K562 (cell line): ENCODE data around the gene AQP1. TPM values are rescaled to one million over a fixed set of nuclear protein-coding genes. Genes with fewer than 3 reads are reported as not detected.

Source experiments
- ATAC-seq: fragments of 200-7000 bp; cut with Tn5 transposase; 3 replicates; pipeline ENCODE4 v1.9.1; 2020; ENCODE audit warnings: moderate library complexity
- BruUV-seq: library from RNA; stranded (reverse); fragments of 400-500 nt; replicated peaks from 2 replicates; lab custom pipeline; 2021; lab: Mats Ljungman, UMichigan
- CTCF ChIA-PET: fragments of 300-600 bp; formaldehyde crosslinking; extraction: SDS; loops from one replicate; lab custom pipeline; 2021; ENCODE audit warnings: low intra/inter-chr PET ratio; lab: Yijun Ruan, JAX
- POLR2A ChIA-PET: fragments of 300-600, 350-650 bp; sonication (Branson Sonifier 250); formaldehyde crosslinking; extraction: SDS; loops from one replicate; lab custom pipeline; 2021; ENCODE audit warnings: antibody characterized with exemption, inconsistent platforms; lab: Yijun Ruan, JAX
- DNase-seq, 4 experiments: peaks; one replicate each; pipeline versions ENCODE4 v3.0.0 to v3.0.0-alpha.2; 2011 to 2018; ENCODE audit warnings: low spot score in 3 of 4, mixed read lengths in 3 of 4; ENCODE audit errors: extremely low read depth in 1 of 4
- FAIRE-seq: peaks from 2 replicates; lab custom pipeline; 2011; peaks lifted over from hg19 to GRCh38; lab: Jason Lieb, UNC
- H2AFZ ChIP-seq: 2 replicates; pipeline ENCODE4 v1.6.0; 2011; ENCODE audit warnings: low read depth, low read length, control low read depth, inconsistent platforms
- H3K27ac ChIP-seq: fragments of 200-600 bp; 3 replicates; pipeline ENCODE4 v1.8.0; 2011; ENCODE audit warnings: low read depth, mild to moderate bottlenecking, control low read depth, inconsistent platforms, low read length, moderate library complexity, mixed read lengths; ENCODE audit errors: extremely low read depth
- H3K27me3 ChIP-seq, 2 experiments: fragments of 300-600 bp in 1 of 2; 2 replicates in 1 of 2; 3 replicates in 1 of 2; pipeline versions ENCODE4 v1.6.0 to v1.8.0; 2011; ENCODE audit warnings: inconsistent platforms in 2 of 2, low read length in 2 of 2, mild to moderate bottlenecking in 1 of 2, mixed read lengths in 1 of 2, moderate library complexity in 1 of 2; ENCODE audit not compliant: control insufficient read depth in 2 of 2, insufficient read depth in 2 of 2
- H3K36me3 ChIP-seq: fragments of 300-600 bp; 3 replicates; pipeline ENCODE4 v1.8.0; 2011; ENCODE audit warnings: mild to moderate bottlenecking, low read length, inconsistent platforms; ENCODE audit not compliant: control insufficient read depth, insufficient read depth
- H3K4me1 ChIP-seq, 2 experiments: fragments of 200-600 bp in 1 of 2; replicated peaks in 1 of 2; 2 replicates in 1 of 2; 3 replicates in 1 of 2; pipeline versions ENCODE4 v1.5.1 to v1.8.0; 2011; ENCODE audit warnings: inconsistent platforms in 2 of 2, low read length in 2 of 2, mild to moderate bottlenecking in 1 of 2, mixed read lengths in 1 of 2, moderate library complexity in 1 of 2; ENCODE audit not compliant: control insufficient read depth in 2 of 2, insufficient read depth in 2 of 2
- H3K4me2 ChIP-seq: 2 replicates; pipeline ENCODE4 v1.6.1; 2011; ENCODE audit warnings: low read length, control low read depth, inconsistent platforms, mixed read lengths; ENCODE audit not compliant: insufficient read depth
- H3K4me3 ChIP-seq: fragments of 200-600 bp; sonication (generic), shearing (Covaris generic); 2 replicates; pipeline ENCODE4 v1.5.1; 2016; ENCODE audit warnings: control low read depth, inconsistent platforms
- H3K79me2 ChIP-seq: fragments of 200-600 bp; 3 replicates; pipeline ENCODE4 v1.8.0; 2011; ENCODE audit warnings: low read length, inconsistent platforms; ENCODE audit not compliant: control insufficient read depth, insufficient read depth
- H3K9ac ChIP-seq, 2 experiments: 2 replicates each; pipeline versions ENCODE4 v1.6.0 to v1.6.1; 2011; ENCODE audit warnings: low read depth in 2 of 2, low read length in 2 of 2, control low read depth in 1 of 2, inconsistent platforms in 1 of 2, mild to moderate bottlenecking in 1 of 2, mixed read lengths in 1 of 2; ENCODE audit not compliant: insufficient read depth in 1 of 2
- H3K9me1 ChIP-seq: one replicate; pipeline ENCODE4 v1.6.0; 2011; ENCODE audit warnings: inconsistent platforms, mild to moderate bottlenecking, low read length, moderate library complexity; ENCODE audit not compliant: control insufficient read depth, insufficient read depth
- H3K9me3 ChIP-seq: replicated peaks from 2 replicates; pipeline ENCODE4 v1.5.1; 2011; ENCODE audit warnings: low read depth, low read length, inconsistent platforms; ENCODE audit not compliant: control insufficient read depth, insufficient read depth
- H4K20me1 ChIP-seq: replicated peaks from 2 replicates; pipeline ENCODE4 v1.6.1; 2011; ENCODE audit warnings: low read length, inconsistent platforms, mixed read lengths; ENCODE audit not compliant: control insufficient read depth, insufficient read depth
- CBX2 ChIP-seq: fragments of 200-600 bp; sonication (generic); IDR thresholded peaks from one replicate; pipeline ENCODE4 v1.6.1; 2012; ENCODE audit warnings: mild to moderate bottlenecking, low read length, inconsistent platforms; ENCODE audit not compliant: insufficient read depth, poor library complexity, severe bottlenecking
- CTCF ChIP-seq, 3 experiments: IDR thresholded peaks in 2 of 3; conservative IDR thresholded peaks in 1 of 3; 2 replicates each; pipeline ENCODE4 v1.5.1; 2011 to 2012; ENCODE audit warnings: low read length in 3 of 3, mild to moderate bottlenecking in 3 of 3, control low read depth in 2 of 3, improper control_type of control experiment in 1 of 3, inconsistent platforms in 1 of 3, low read depth in 1 of 3, mixed read lengths in 1 of 3, moderate library complexity in 1 of 3; ENCODE audit not compliant: insufficient read depth in 2 of 3
- ESRRB ChIP-seq: fragments of 250-450 bp; sonication (Bioruptor Pico); IDR thresholded peaks from 2 replicates; pipeline ENCODE4 v1.5.0; 2020; ENCODE audit warnings: mild to moderate bottlenecking, moderate library complexity, borderline replicate concordance
- PYGO2 ChIP-seq: fragments of 450-650 bp; IDR thresholded peaks from 2 replicates; pipeline ENCODE4 v1.6.1; 2016; ENCODE audit warnings: mild to moderate bottlenecking, missing genetic modification characterization, moderate library complexity, missing compliant biosample characterization
- STAT6 ChIP-seq: sonication (generic); formaldehyde crosslinking; IDR thresholded peaks from 2 replicates; pipeline ENCODE4 v1.8.1; 2023; ENCODE audit warnings: mild to moderate bottlenecking, missing genetic modification reagents
- ZEB2 ChIP-seq: fragments of 450-650 bp; IDR thresholded peaks from 2 replicates; pipeline ENCODE4 v1.6.1; 2016
- WGBS: fragments of 100-300 bp; shearing (Covaris generic); methylation state at CpG from one replicate; pipeline ENCODE4 v1.1.6; 2016; ENCODE audit warnings: low coverage, mixed read lengths; ENCODE audit not compliant: insufficient coverage; ENCODE audit errors: missing lambda C conversion rate; 5-methylcytosine and 5-hydroxymethylcytosine counted together
- in situ Hi-C: fragments of 300-500 bp; cut with MboI; formaldehyde crosslinking; loops from 4 replicates; pipeline ENCODE4 v1.15.0; 2018; ENCODE audit warnings: inconsistent platforms, mixed read lengths
- intact Hi-C: fragments of 100-400 bp; cut with micrococcal nuclease; formaldehyde crosslinking; loops from 2 replicates; pipeline ENCODE4 v1.14.2; 2022
- polyA plus RNA-seq, 8 experiments: library from polyadenylated mRNA; depleted of rRNA in 4 of 8; stranded (reverse) in 5 of 8; unstranded in 3 of 8; fragments of >200 nt; fragmentation: Nextera tagmentation in 2 of 8; fragmentation: Illumina TruSeq in 1 of 8; extraction: Ambion mirVana in 2 of 8; extraction: Trizol in 1 of 8; gene quantifications; 2 replicates each; pipeline versions ENCODE4 v1.2.1 to v1.2.3, GENCODE V29; 2011 to 2014; ENCODE audit warnings: inconsistent platforms in 1 of 8, missing spikeins in 1 of 8
- total RNA-seq, 7 experiments: library from RNA; depleted of rRNA in 6 of 7; stranded (reverse); fragments of >200 nt in 6 of 7; fragmentation: Illumina TruSeq in 2 of 7; extraction: Trizol in 2 of 7; gene quantifications; 2 replicates each; pipeline versions ENCODE4 v1.2.1 to v1.2.3, GENCODE V29; 2011 to 2021; ENCODE audit warnings: low replicate concordance in 1 of 7
- TF ChIP-seq, protein P1 (sequence below): fragments of 450-650 bp; formaldehyde crosslinking; IDR thresholded peaks from 2 replicates; pipeline ENCODE4 v1.4.0; 2020; ENCODE audit warnings: mild to moderate bottlenecking, mixed read lengths
- TF ChIP-seq, protein P2 (sequence below): fragments of 250-450 bp; sonication (Bioruptor Pico); IDR thresholded peaks from 2 replicates; pipeline ENCODE4 v1.5.0; 2022; ENCODE audit warnings: mild to moderate bottlenecking

The AQP1 gene
- total and polyA plus RNA-seq, 9 of the 15 experiments (the other 6 are each of a cell fraction or from before 2014, with no cell fraction given): 0.18 to 12.6 (median 4.1) TPM

DNA sequence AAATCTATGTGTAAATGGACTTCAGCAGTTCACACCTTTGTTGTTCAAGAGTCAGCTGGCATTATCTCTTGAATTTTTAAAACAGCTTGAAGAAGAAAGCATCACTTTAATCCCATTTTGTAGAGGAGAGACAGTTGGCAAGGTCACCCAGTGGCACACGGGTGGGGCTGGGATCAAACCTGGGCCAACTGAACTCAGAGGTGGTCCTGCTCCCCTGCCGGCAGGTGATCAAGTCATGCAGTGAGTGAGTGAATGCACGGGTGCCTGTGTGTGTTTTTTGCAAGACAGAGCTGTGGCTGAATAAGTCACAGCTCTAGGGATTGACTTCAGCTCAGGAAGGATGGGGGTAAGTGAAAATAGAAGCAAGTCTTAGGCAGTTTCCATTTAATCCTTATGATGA lies 61.6 kb downstream of the AQP1 start:
- intact Hi-C loops: loop anchor here (10.0 kb wide), 1 partner anchor 78 kb away; no protein-coding TSS in a partner anchor
- H3K27ac ChIP-seq: no peak overlapping the region
- ATAC-seq: no peak
- FAIRE-seq: no peak
- no TSS peak for BruUV-seq
- no peak overlapping the region for H3K4me3 ChIP-seq
- H3K79me2 ChIP-seq: no peaks in the 10 kb centered on the region
- peaks cover 3 to 19% of the 10 kb centered on the region in 2 experiments; a peak in 4 of 5 replicates for H3K4me1 ChIP-seq
- H3K36me3 ChIP-seq: no peaks in the 10 kb centered on the region
- no peak overlapping the region for H3K9ac ChIP-seq
- ChIA-PET POLR2A (interaction anchor here (0.6 to 1.2 kb wide), 3 partner anchors 24 to 356 kb away, joined by 3 read pairs; no protein-coding TSS in a partner anchor), CTCF (no interaction called here)
- no peak overlapping the region for H2AFZ ChIP-seq
- H3K9me3 ChIP-seq: no peaks in the 10 kb centered on the region
- WGBS: 4% methylated on average over 3 of the region's 3 CpGs
- no peak for DNase-seq
- peaks cover 5 to 30% of the 10 kb centered on the region in 2 experiments; a peak in 3 of 5 replicates for H3K27me3 ChIP-seq
- H3K4me2 ChIP-seq: no peak overlapping the region
- H3K9me1 ChIP-seq: no peaks in the 10 kb centered on the region
- in situ Hi-C loops: loop anchor here (5.0 kb wide), 1 partner anchor 81 kb away; no protein-coding TSS in a partner anchor
- no peaks in the 10 kb centered on the region for H4K20me1 ChIP-seq
- TF ChIP-seq, protein P1, sequence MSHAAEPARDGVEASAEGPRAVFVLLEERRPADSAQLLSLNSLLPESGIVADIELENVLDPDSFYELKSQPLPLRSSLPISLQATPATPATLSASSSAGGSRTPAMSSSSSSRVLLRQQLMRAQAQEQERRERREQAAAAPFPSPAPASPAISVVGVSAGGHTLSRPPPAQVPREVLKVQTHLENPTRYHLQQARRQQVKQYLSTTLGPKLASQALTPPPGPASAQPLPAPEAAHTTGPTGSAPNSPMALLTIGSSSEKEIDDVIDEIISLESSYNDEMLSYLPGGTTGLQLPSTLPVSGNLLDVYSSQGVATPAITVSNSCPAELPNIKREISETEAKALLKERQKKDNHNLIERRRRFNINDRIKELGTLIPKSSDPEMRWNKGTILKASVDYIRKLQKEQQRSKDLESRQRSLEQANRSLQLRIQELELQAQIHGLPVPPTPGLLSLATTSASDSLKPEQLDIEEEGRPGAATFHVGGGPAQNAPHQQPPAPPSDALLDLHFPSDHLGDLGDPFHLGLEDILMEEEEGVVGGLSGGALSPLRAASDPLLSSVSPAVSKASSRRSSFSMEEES (CRISPR knock-in tag): no peak
- TF ChIP-seq CTCF (IDR thresholded peaks at IDR 0.05 in 2 of 3, conservative IDR thresholded peaks at IDR 0.05 in 1 of 3; ENCODE audit: insufficient read depth in 2 of 3, low read depth in 1 of 3, low read length in 3 of 3): no peak
- TF ChIP-seq ESRRB (CRISPR knock-in tag): no peak
- TF ChIP-seq PYGO2 (tag): no peak
- no peak for TF ChIP-seq ZEB2
- TF ChIP-seq, protein P2, sequence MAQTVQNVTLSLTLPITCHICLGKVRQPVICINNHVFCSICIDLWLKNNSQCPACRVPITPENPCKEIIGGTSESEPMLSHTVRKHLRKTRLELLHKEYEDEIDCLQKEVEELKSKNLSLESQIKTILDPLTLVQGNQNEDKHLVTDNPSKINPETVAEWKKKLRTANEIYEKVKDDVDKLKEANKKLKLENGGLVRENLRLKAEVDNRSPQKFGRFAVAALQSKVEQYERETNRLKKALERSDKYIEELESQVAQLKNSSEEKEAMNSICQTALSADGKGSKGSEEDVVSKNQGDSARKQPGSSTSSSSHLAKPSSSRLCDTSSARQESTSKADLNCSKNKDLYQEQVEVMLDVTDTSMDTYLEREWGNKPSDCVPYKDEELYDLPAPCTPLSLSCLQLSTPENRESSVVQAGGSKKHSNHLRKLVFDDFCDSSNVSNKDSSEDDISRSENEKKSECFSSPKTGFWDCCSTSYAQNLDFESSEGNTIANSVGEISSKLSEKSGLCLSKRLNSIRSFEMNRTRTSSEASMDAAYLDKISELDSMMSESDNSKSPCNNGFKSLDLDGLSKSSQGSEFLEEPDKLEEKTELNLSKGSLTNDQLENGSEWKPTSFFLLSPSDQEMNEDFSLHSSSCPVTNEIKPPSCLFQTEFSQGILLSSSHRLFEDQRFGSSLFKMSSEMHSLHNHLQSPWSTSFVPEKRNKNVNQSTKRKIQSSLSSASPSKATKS (CRISPR knock-in tag): no peak
- no peak for TF ChIP-seq STAT6
- no peak for TF ChIP-seq CBX2
